Measurements from ENCODE around the gene PSIP1.
"Not testable (repeated sequence)": the region's sequence is repeated elsewhere in the genome, so short reads cannot be mapped to it uniquely, and the experiment has no call there.

PSIP1 gene

GRCh38 chr9:15510789-15511575, at the start of gene PSIP1:
TSS of gene PSIP1 (minus strand) at chr9:15510970. CDS start at chr9:15510188, 782 bp downstream.
- DNase-seq: peak; percentile 94

GRCh38 chr9:15553528-15553898, 42.7 kb upstream of the PSIP1 start:
- no peak for DNase-seq

GRCh38 chr9:15552636-15553527, 42.1 kb upstream of the PSIP1 start, which contains the start of gene CCDC171:
TSS of gene CCDC171 (plus strand) at chr9:15553043. CDS start at chr9:15564089, 11,046 bp downstream.
- peak; percentile 99 for DNase-seq

GRCh38 chr9:15549611-15550010, 38.8 kb upstream of the PSIP1 start:
- DNase-seq: no peak

GRCh38 chr9:15543047-15543813, 32.5 kb upstream of the PSIP1 start:
- no peak for DNase-seq

GRCh38 chr9:15542624-15543023, 31.9 kb upstream of the PSIP1 start:
- DNase-seq: no peak

GRCh38 chr9:15541872-15542271, 31.1 kb upstream of the PSIP1 start:
- DNase-seq: no peak

- DNase-seq: no peak
Measured at GRCh38 chr9:15531380-15531779, 20.6 kb upstream of the PSIP1 start.

- DNase-seq: no peak
Measured at GRCh38 chr9:15529566-15530324, 19.0 kb upstream of the PSIP1 start.

- DNase-seq: not testable (repeated sequence)
Measured at GRCh38 chr9:15527035-15527434, 16.3 kb upstream of the PSIP1 start.

- no peak for DNase-seq
Measured at GRCh38 chr9:15525958-15526357, 15.2 kb upstream of the PSIP1 start.

- DNase-seq: no peak
Measured at GRCh38 chr9:15524845-15525455, 14.2 kb upstream of the PSIP1 start.

GRCh38 chr9:15522130-15522755, 11.5 kb upstream of the PSIP1 start:
- DNase-seq: no peak

- no peak for DNase-seq
Measured at GRCh38 chr9:15521254-15521653, 10.5 kb upstream of the PSIP1 start.

- DNase-seq: no peak
Measured at GRCh38 chr9:15519831-15520230, 9.1 kb upstream of the PSIP1 start.

- DNase-seq: no peak
Measured at GRCh38 chr9:15513335-15513734, 2.6 kb upstream of the PSIP1 start.

GRCh38 chr9:15512889-15513288, 2.1 kb upstream of the PSIP1 start:
- DNase-seq: no peak

- no peak for DNase-seq
Measured at GRCh38 chr9:15512204-15512603, 1.4 kb upstream of the PSIP1 start.

- peak; percentile 67 for DNase-seq
Measured at GRCh38 chr9:15509931-15510788, 610 bp downstream of the PSIP1 start.

- DNase-seq: no peak
Measured at GRCh38 chr9:15505921-15506320, 4.8 kb downstream of the PSIP1 start.

Data from NCI-H774 (cell line).